Measurements from ENCODE around the gene ARMC9. TPM values are rescaled to one million over a fixed set of nuclear protein-coding genes. Genes with fewer than 3 reads are reported as not detected.
A peak's percentile ranks its signal among the peaks of the same experiment; 100 is the strongest.

The ARMC9 gene
- total and polyA plus RNA-seq, 8 donors: 4.5 to 114 (median 11.0) TPM

GRCh38 chr2:231167745-231168459 lies 30.5 kb upstream of the ARMC9 start:
- Histone ChIP-seq H3K36me3 (peaks cover 12 to 96% (median 83%) of the 10 kb centered on the region in 4 donors), H3K9me3 (no peaks in the 10 kb centered on the region), H3K4me1 (peaks cover 0 to 16% (median 0%) of the 10 kb centered on the region in 4 donors), H3K27ac (no peak overlapping the region), H3K4me3 (no peak overlapping the region), H3K27me3 (no peaks in the 10 kb centered on the region)
- TF ChIP-seq POLR2AphosphoS5 (IDR thresholded peaks at IDR 0.05) (no peak), EP300 (IDR thresholded peaks at IDR 0.05) (no peak), CTCF (IDR thresholded peaks at IDR 0.05) (no peak), POLR2A (IDR thresholded peaks at IDR 0.05) (no peak)
- intact Hi-C loops (cut with DNase I; ENCODE audit: low total_unique reads): no loop called here
- DNase-seq: no peak
- 54 to 73% (median 68%) methylated on average over 6 of the region's 6 CpGs for WGBS, 5 donors

DNA sequence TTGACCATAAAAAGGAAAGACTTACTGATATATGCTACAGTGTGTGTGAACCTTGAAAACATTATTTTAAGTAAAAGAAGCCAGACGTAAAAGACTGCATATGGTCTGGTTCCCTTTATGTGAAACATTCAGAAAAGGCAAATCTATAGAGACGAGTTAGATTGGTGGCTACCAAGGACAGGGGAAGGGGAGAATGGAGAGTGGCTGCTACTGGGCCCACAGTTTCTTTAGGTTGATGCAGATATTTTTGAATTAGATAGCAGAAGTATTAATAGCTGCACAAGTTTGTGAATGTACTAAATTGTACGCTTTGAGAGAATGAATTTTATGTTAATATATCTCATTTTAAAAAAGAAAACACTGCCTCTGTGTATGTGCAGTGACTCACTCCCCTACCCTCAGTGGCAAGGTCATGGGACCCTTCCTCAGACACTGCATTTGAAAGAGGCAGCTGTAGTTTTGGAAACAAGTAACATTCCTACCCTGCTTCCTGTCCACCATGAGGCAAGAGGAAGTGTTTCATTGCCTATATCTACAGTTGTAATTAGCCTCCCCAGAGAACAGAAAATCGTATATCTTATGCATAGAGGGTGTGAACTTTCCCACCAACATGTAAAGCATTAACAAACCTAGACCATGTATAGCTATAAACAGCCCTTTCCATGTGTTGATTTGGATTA lies 29.8 kb upstream of the ARMC9 start:
- Histone ChIP-seq H3K4me1 (peaks cover 0 to 17% (median 0%) of the 10 kb centered on the region in 4 donors), H3K36me3 (peaks cover 13 to 96% (median 86%) of the 10 kb centered on the region in 4 donors), H3K27me3 (no peaks in the 10 kb centered on the region), H3K9me3 (no peaks in the 10 kb centered on the region), H3K4me3 (no peak overlapping the region), H3K27ac (peak overlapping the region in 1 of 5 donors; percentile 8)
- TF ChIP-seq POLR2A (IDR thresholded peaks at IDR 0.05) (no peak), EP300 (IDR thresholded peaks at IDR 0.05) (no peak), POLR2AphosphoS5 (IDR thresholded peaks at IDR 0.05) (no peak), CTCF (IDR thresholded peaks at IDR 0.05) (no peak)
- intact Hi-C loops (cut with DNase I; ENCODE audit: low total_unique reads): no loop called here
- DNase-seq: no peak
- 84 to 88% (median 86%) methylated on average over 4 of the region's 4 CpGs for WGBS, 5 donors

- TF ChIP-seq POLR2AphosphoS5 (IDR thresholded peaks at IDR 0.05) (no peak), EP300 (IDR thresholded peaks at IDR 0.05) (no peak), CTCF (IDR thresholded peaks at IDR 0.05) (no peak), POLR2A (IDR thresholded peaks at IDR 0.05) (no peak)
Observed at GRCh38 chr2:231169488-231169887, 28.9 kb upstream of the ARMC9 start.

GRCh38 chr2:231170055-231170454 lies 28.4 kb upstream of the ARMC9 start:
- no peak overlapping the region for H3K4me3 ChIP-seq
- H3K4me1 ChIP-seq: peaks cover 0 to 27% (median 0%) of the 10 kb centered on the region in 4 donors
- H3K9me3 ChIP-seq: no peaks in the 10 kb centered on the region
- no peak for TF ChIP-seq CTCF (IDR thresholded peaks at IDR 0.05)
- TF ChIP-seq POLR2AphosphoS5 (IDR thresholded peaks at IDR 0.05): no peak
- TF ChIP-seq EP300 (IDR thresholded peaks at IDR 0.05): no peak
- TF ChIP-seq POLR2A (IDR thresholded peaks at IDR 0.05): no peak
- H3K36me3 ChIP-seq: peaks cover 10 to 95% (median 81%) of the 10 kb centered on the region in 4 donors
- no peak for DNase-seq
- H3K27ac ChIP-seq: peak overlapping the region in 1 of 5 donors; percentile 16
- no peaks in the 10 kb centered on the region for H3K27me3 ChIP-seq
- intact Hi-C loops (cut with DNase I; ENCODE audit: low total_unique reads): no loop called here
- 55 to 62% (median 60%) methylated on average over 1 of the region's 1 CpG for WGBS, 5 donors

More at GRCh38 chr2:231169488-231169887, 28.9 kb upstream of the ARMC9 start:
- H3K9me3 ChIP-seq: no peaks in the 10 kb centered on the region
- 65 to 88% (median 78%) methylated on average over 3 of the region's 3 CpGs for WGBS, 5 donors
- peaks cover 0 to 23% (median 0%) of the 10 kb centered on the region in 4 donors for H3K4me1 ChIP-seq
- DNase-seq: no peak
- intact Hi-C loops (cut with DNase I; ENCODE audit: low total_unique reads): no loop called here
- H3K27me3 ChIP-seq: no peaks in the 10 kb centered on the region
- H3K27ac ChIP-seq: peak overlapping the region in 1 of 5 donors; percentile 16
- H3K36me3 ChIP-seq: peaks cover 10 to 93% (median 80%) of the 10 kb centered on the region in 4 donors
- no peak overlapping the region for H3K4me3 ChIP-seq
